GM12872 (cell line): Measurements from ENCODE around the gene KPNA4.

Source experiments
- CTCF ChIP-seq: IDR thresholded peaks from 3 replicates; pipeline ENCODE4 v1.5.1; 2011; ENCODE audit warnings: low read depth, mild to moderate bottlenecking, low read length, moderate library complexity; ENCODE audit not compliant: insufficient read depth

KPNA4 gene

GRCh38 chr3:160479376-160479775 is 86.0 kb downstream of the KPNA4 start:
- TF ChIP-seq CTCF, result no peak

GRCh38 chr3:160478338-160478737 is 87.0 kb downstream of the KPNA4 start:
- TF ChIP-seq CTCF, result no peak

GRCh38 chr3:160477750-160478149 is 87.6 kb downstream of the KPNA4 start:
- TF ChIP-seq CTCF, result no peak

- TF ChIP-seq CTCF, result no peak
Observed at GRCh38 chr3:160475884-160476283, 89.5 kb downstream of the KPNA4 start.

GRCh38 chr3:160475153-160475552 is 90.2 kb downstream of the KPNA4 start:
- no peak for TF ChIP-seq CTCF

GRCh38 chr3:160474416-160474838 is 90.9 kb downstream of the KPNA4 start:
- TF ChIP-seq CTCF, result no peak

GRCh38 chr3:160473978-160474377 is 91.4 kb downstream of the KPNA4 start:
- TF ChIP-seq CTCF, result no peak

GRCh38 chr3:160473221-160473620 is 92.2 kb downstream of the KPNA4 start:
- no peak for TF ChIP-seq CTCF
